Spleen (tissue), 11 donors: ENCODE data around the gene FBXO45. TPM values are rescaled to one million over a fixed set of nuclear protein-coding genes. Genes with fewer than 3 reads are reported as not detected.
A peak's percentile ranks its signal among the peaks of the same experiment; 100 is the strongest.

Source experiments
- DNase-seq: peaks from one replicate; pipeline ENCODE4 v3.0.0-alpha.2; 2020
- H3K27ac ChIP-seq, 8 donors: fragments of 200-600 bp; sonication (generic) in 7 of 8; 1 replicate in 4 of 8; 2 replicates in 4 of 8; pipeline versions ENCODE4 v1.5.0 to v1.8.0; 2016 to 2021; ENCODE audit warnings: inconsistent platforms in 4 of 8, mild to moderate bottlenecking in 4 of 8, moderate library complexity in 1 of 8
- H3K27me3 ChIP-seq, 7 donors: fragments of 200-600 bp; sonication (generic) in 6 of 7; replicated peaks in 1 of 7; 1 replicate in 4 of 7; 2 replicates in 3 of 7; pipeline versions ENCODE4 v1.5.0 to v1.8.0; 2016 to 2021; ENCODE audit warnings: inconsistent platforms in 3 of 7, mild to moderate bottlenecking in 1 of 7
- H3K36me3 ChIP-seq, 6 donors: fragments of 200-600 bp; sonication (generic) in 5 of 6; 1 replicate in 4 of 6; 2 replicates in 2 of 6; pipeline versions ENCODE4 v1.5.0 to v1.8.0; 2016 to 2021; ENCODE audit warnings: inconsistent platforms in 2 of 6
- H3K4me1 ChIP-seq, 6 donors: fragments of 200-600 bp; sonication (generic) in 5 of 6; 1 replicate in 3 of 6; 2 replicates in 3 of 6; pipeline versions ENCODE4 v1.5.0 to v1.8.0; 2016 to 2021; ENCODE audit warnings: inconsistent platforms in 3 of 6
- H3K4me3 ChIP-seq, 8 donors: fragments of 200-600 bp; sonication (generic) in 7 of 8; 1 replicate in 4 of 8; 2 replicates in 4 of 8; pipeline versions ENCODE4 v1.5.0 to v1.8.0; 2016 to 2021; ENCODE audit warnings: inconsistent platforms in 4 of 8, mild to moderate bottlenecking in 4 of 8, moderate library complexity in 2 of 8
- H3K9me3 ChIP-seq, 8 donors: fragments of 200-600 bp; sonication (generic) in 7 of 8; 1 replicate in 4 of 8; 2 replicates in 4 of 8; pipeline versions ENCODE4 v1.5.0 to v1.8.0; 2016 to 2021; ENCODE audit warnings: inconsistent platforms in 4 of 8
- POLR2A ChIP-seq, 3 donors: fragments of 450-650 bp; IDR thresholded peaks; one replicate each; pipeline ENCODE4 v1.5.1; 2017; ENCODE audit warnings: antibody characterized with exemption in 3 of 3, mild to moderate bottlenecking in 1 of 3
- POLR2AphosphoS5 ChIP-seq, 3 donors: sonication (generic); formaldehyde crosslinking; IDR thresholded peaks; one replicate each; pipeline ENCODE4 v1.5.1; 2017; ENCODE audit warnings: antibody characterized with exemption in 3 of 3
- WGBS, 5 donors: extraction: QIAGEN DNeasy Blood & Tissue Kit in 3 of 5; methylation state at CpG; one replicate each; pipeline versions ENCODE4 v1.1.5 to v1.1.7; 2013 to 2018; 5-methylcytosine and 5-hydroxymethylcytosine counted together
- intact Hi-C: fragments of 100-400 bp; cut with DNase I; formaldehyde crosslinking; loops from one replicate; pipeline ENCODE4 v1.15.0; 2023; ENCODE audit warnings: low total_unique reads
- polyA plus RNA-seq, 3 donors: library from polyadenylated mRNA; stranded (reverse); fragments of 200-250 nt; gene quantifications; one replicate each; pipeline ENCODE4 v1.2.1, GENCODE V29; 2013
- total RNA-seq, 7 donors: library from RNA; depleted of rRNA in 3 of 7; stranded (reverse); fragments of >200 nt in 3 of 7; fragmentation: NEBNext Ultra II Directional in 4 of 7; extraction: Animal tissue kit (Norgen Biotek cat#: 25700) in 4 of 7; gene quantifications; one replicate each; pipeline versions ENCODE4 v1.1.0 to v1.2.1, GENCODE V29; 2016 to 2021
- TF ChIP-seq, protein P1 (sequence below), 11 experiments: fragments of 200-600 bp in 7 of 11; fragments of 450-650 bp in 4 of 11; sonication (generic) in 4 of 11; IDR thresholded peaks in 8 of 11; conservative IDR thresholded peaks in 3 of 11; 1 replicate in 7 of 11; 2 replicates in 4 of 11; pipeline versions ENCODE4 v1.4.0 to v1.8.0; 2016 to 2021; ENCODE audit warnings: antibody characterized with exemption in 11 of 11, inconsistent platforms in 4 of 11, mild to moderate bottlenecking in 1 of 11
- donor health status: healthy with polysubstance abuse.
- donor health status: DM: no; HTN: no; CAD: no; lungs with moderate emphysema.
- donor health status: DM: no; HTN: no; CAD: no.
- donor health status: Bipolar disorder and iron deficiency.
- donor health status: healthy.
- donor health status: DM: no; HTN: no; CAD: no.
- donor health status: DM: yes; HTN: yes; CAD: no.

The FBXO45 gene
- total and polyA plus RNA-seq, 10 donors: 2.3 to 11.7 (median 7.5) TPM

DNA sequence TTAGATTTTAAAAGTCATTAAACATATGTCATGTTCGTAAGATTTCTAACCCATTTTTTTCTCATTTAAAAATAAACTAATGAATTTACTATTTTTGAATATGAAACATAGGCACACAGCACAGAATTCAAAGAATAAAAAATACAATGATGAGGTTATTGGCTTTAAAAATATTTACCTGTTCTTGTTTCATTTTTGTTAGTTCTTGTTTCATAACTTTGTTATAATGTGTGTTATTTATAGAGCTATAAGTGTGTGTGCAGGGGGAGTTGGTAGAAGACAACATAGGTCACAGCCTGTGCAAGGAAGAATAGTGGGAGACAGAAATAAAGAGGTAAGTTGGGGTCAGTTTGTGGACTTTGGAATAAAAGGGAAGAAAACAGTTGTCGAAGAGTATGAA is 40.2 kb downstream of the FBXO45 start:
- 93 to 98% (median 96%) methylated on average over 2 of the region's 2 CpGs for WGBS, 5 donors
- Histone ChIP-seq H3K27me3 (no peaks in the 10 kb centered on the region), H3K4me1 (peaks cover 18 to 49% (median 29%) of the 10 kb centered on the region in 6 donors), H3K9me3 (peaks cover 0 to 6% (median 0%) of the 10 kb centered on the region in 8 donors), H3K4me3 (no peak overlapping the region), H3K36me3 (no peaks in the 10 kb centered on the region), H3K27ac (no peak overlapping the region)
- no peak for DNase-seq
- intact Hi-C loops: loop anchor here (2.0 kb wide), 1 partner anchor 76 kb away; no protein-coding TSS in a partner anchor
- TF ChIP-seq POLR2A (IDR thresholded peaks at IDR 0.05): no peak
- TF ChIP-seq, protein P1, sequence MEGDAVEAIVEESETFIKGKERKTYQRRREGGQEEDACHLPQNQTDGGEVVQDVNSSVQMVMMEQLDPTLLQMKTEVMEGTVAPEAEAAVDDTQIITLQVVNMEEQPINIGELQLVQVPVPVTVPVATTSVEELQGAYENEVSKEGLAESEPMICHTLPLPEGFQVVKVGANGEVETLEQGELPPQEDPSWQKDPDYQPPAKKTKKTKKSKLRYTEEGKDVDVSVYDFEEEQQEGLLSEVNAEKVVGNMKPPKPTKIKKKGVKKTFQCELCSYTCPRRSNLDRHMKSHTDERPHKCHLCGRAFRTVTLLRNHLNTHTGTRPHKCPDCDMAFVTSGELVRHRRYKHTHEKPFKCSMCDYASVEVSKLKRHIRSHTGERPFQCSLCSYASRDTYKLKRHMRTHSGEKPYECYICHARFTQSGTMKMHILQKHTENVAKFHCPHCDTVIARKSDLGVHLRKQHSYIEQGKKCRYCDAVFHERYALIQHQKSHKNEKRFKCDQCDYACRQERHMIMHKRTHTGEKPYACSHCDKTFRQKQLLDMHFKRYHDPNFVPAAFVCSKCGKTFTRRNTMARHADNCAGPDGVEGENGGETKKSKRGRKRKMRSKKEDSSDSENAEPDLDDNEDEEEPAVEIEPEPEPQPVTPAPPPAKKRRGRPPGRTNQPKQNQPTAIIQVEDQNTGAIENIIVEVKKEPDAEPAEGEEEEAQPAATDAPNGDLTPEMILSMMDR (IDR thresholded peaks at IDR 0.05 in 8 of 11, conservative IDR thresholded peaks at IDR 0.05 in 3 of 11): no peak
- TF ChIP-seq POLR2AphosphoS5 (IDR thresholded peaks at IDR 0.05): no peak

DNA sequence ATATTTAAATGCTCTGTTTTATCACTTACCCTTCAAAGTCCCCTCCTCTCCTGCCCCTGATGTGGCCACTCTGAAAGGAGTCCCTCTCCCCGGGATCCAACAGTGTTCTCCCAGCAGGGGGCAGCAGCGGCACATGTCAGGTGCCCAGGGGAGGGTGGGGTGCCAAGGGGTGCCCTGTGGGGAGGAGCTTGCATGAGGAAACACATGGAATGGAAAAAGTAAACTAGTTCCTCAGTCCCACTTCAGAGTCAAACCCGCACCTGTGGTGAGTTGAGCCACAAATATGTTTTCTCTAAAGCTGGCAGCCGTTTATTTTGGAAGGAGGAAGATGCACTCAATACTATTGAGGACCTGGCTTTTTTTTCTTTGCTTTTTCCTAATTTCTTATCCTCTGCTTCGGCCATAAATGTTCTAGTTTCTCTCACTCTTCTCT is 40.9 kb downstream of the FBXO45 start:
- peak; percentile 60 to 72 (median 66) for TF ChIP-seq POLR2AphosphoS5 (IDR thresholded peaks at IDR 0.05)
- TF ChIP-seq, protein P1 (IDR thresholded peaks at IDR 0.05 in 8 of 11, conservative IDR thresholded peaks at IDR 0.05 in 3 of 11): peak; percentile 74 to 94 (median 91)
- no peak for TF ChIP-seq POLR2A (IDR thresholded peaks at IDR 0.05)
- Histone ChIP-seq H3K4me3 (peak overlapping the region in 2 of 8 donors; percentile 6 to 20), H3K9me3 (peaks cover 0 to 6% (median 0%) of the 10 kb centered on the region in 8 donors), H3K27ac (peak overlapping the region in 7 of 8 donors; percentile 25 to 85 (median 75)), H3K27me3 (no peaks in the 10 kb centered on the region), H3K4me1 (peaks cover 18 to 46% (median 29%) of the 10 kb centered on the region in 6 donors), H3K36me3 (no peaks in the 10 kb centered on the region)
- WGBS, 5 donors: 5 to 9% (median 7%) methylated on average over 5 of the region's 5 CpGs
- intact Hi-C loops: loop anchor here (2.0 kb wide), 1 partner anchor 75 kb away; no protein-coding TSS in a partner anchor
- DNase-seq: peak; percentile 98

- Histone ChIP-seq H3K27me3 (no peaks in the 10 kb centered on the region), H3K27ac (peak overlapping the region in 7 of 8 donors; percentile 25 to 85 (median 75)), H3K36me3 (no peaks in the 10 kb centered on the region), H3K4me1 (peaks cover 18 to 42% (median 29%) of the 10 kb centered on the region in 6 donors), H3K9me3 (peaks cover 0 to 6% (median 0%) of the 10 kb centered on the region in 8 donors), H3K4me3 (peak overlapping the region in 1 of 8 donors; percentile 6)
- no peak for TF ChIP-seq POLR2AphosphoS5 (IDR thresholded peaks at IDR 0.05)
- TF ChIP-seq, protein P1 (IDR thresholded peaks at IDR 0.05 in 8 of 11, conservative IDR thresholded peaks at IDR 0.05 in 3 of 11): no peak
- no peak for TF ChIP-seq POLR2A (IDR thresholded peaks at IDR 0.05)
- intact Hi-C loops: loop anchor here (2.0 kb wide), 1 partner anchor 75 kb away; no protein-coding TSS in a partner anchor
- DNase-seq: no peak
- WGBS, 5 donors: 70 to 79% (median 73%) methylated on average over 6 of the region's 6 CpGs
These were observed 41.5 kb downstream of the FBXO45 start for GRCh38 chr3:196609805-196610515.
